H54 (cell line): ENCODE data around the gene SLC25A47.
"Not testable (repeated sequence)": the region's sequence is repeated elsewhere in the genome, so short reads cannot be mapped to it uniquely, and the experiment has no call there.

ENCODE experiments used
- DNase-seq: peaks from one replicate; pipeline ENCODE4 v3.0.0; 2011; ENCODE audit warnings: low spot score, mixed read lengths; ENCODE audit not compliant: insufficient read length
- FAIRE-seq: peaks from 3 replicates; lab custom pipeline; 2011; peaks lifted over from hg19 to GRCh38; lab: Jason Lieb, UNC
- POLR2A ChIP-seq: IDR thresholded peaks from 2 replicates; pipeline ENCODE4 v1.6.1; 2011; ENCODE audit warnings: low read depth, mild to moderate bottlenecking, low read length

SLC25A47 gene

GRCh38 chr14:100305324-100306100 lies 17.6 kb upstream of the SLC25A47 start:
- DNase-seq, result peak; percentile 61
- no peak for FAIRE-seq
- no peak for TF ChIP-seq POLR2A

GRCh38 chr14:100306101-100306997 lies 16.8 kb upstream of the SLC25A47 start, which contains the start of gene SLC25A29:
SLC25A29 (minus strand) TSS chr14:100306444; CDS start chr14:100306232, 212 bp downstream.
- FAIRE-seq (no peak), DNase-seq (peak; percentile 97)
- TF ChIP-seq POLR2A, result peak; percentile 24

GRCh38 chr14:100306998-100307765 lies 16.0 kb upstream of the SLC25A47 start:
- FAIRE-seq, result no peak
- no peak for TF ChIP-seq POLR2A
- DNase-seq, result no peak

GRCh38 chr14:100307766-100308426 lies 15.2 kb upstream of the SLC25A47 start:
- TF ChIP-seq POLR2A, result no peak
- DNase-seq (no peak), FAIRE-seq (no peak)

GRCh38 chr14:100308427-100308792 lies 14.7 kb upstream of the SLC25A47 start:
- DNase-seq, FAIRE-seq: not testable (repeated sequence)

GRCh38 chr14:100309028-100309737 lies 14.0 kb upstream of the SLC25A47 start:
- no peak for DNase-seq
- FAIRE-seq, result no peak
- no peak for TF ChIP-seq POLR2A

- not testable (repeated sequence) for DNase-seq, FAIRE-seq
Observed at GRCh38 chr14:100312110-100312876, 10.8 kb upstream of the SLC25A47 start.

- FAIRE-seq, result no peak
- TF ChIP-seq POLR2A, result no peak
- DNase-seq, result no peak
Observed at GRCh38 chr14:100312877-100313400, 10.2 kb upstream of the SLC25A47 start.

- FAIRE-seq (no peak), DNase-seq (no peak)
- TF ChIP-seq POLR2A, result no peak
Observed at GRCh38 chr14:100313464-100314230, 9.5 kb upstream of the SLC25A47 start.

GRCh38 chr14:100314724-100315123 lies 8.4 kb upstream of the SLC25A47 start:
- no peak for TF ChIP-seq POLR2A
- FAIRE-seq, result no peak

GRCh38 chr14:100317389-100317788 lies 5.8 kb upstream of the SLC25A47 start:
- DNase-seq (no peak), FAIRE-seq (no peak)
- TF ChIP-seq POLR2A, result no peak

More at GRCh38 chr14:100314724-100315123, 8.4 kb upstream of the SLC25A47 start:
- DNase-seq, result no peak
